Tibial artery (tissue), 4 donors: Measurements from ENCODE around the gene ZCCHC7.
"Not testable (repeated sequence)": the region's sequence is repeated elsewhere in the genome, so short reads cannot be mapped to it uniquely, and the experiment has no call there.

ENCODE experiments used
- DNase-seq, 2 donors: peaks; one replicate each; pipeline ENCODE4 v3.0.0-alpha.2; 2019
- H3K27ac ChIP-seq, 2 donors: fragments of 200-600 bp; sonication (generic) in 1 of 2; 1 replicate in 1 of 2; 2 replicates in 1 of 2; pipeline ENCODE4 v1.5.1; 2018 to 2019; ENCODE audit warnings: mild to moderate bottlenecking in 1 of 2
- H3K27me3 ChIP-seq, 2 donors: fragments of 200-600 bp; sonication (generic) in 1 of 2; one replicate each; pipeline versions ENCODE4 v1.5.1 to v1.6.0; 2016 to 2019
- H3K36me3 ChIP-seq, 3 donors: fragments of 200-600 bp; sonication (generic) in 2 of 3; one replicate each; pipeline ENCODE4 v1.5.1; 2016 to 2019; ENCODE audit warnings: mild to moderate bottlenecking in 2 of 3
- H3K4me1 ChIP-seq, 4 donors: fragments of 200-600 bp; sonication (generic) in 2 of 4; 1 replicate in 3 of 4; 2 replicates in 1 of 4; pipeline ENCODE4 v1.5.1; 2016 to 2019
- H3K4me3 ChIP-seq, 2 donors: fragments of 200-600 bp; sonication (generic) in 1 of 2; 1 replicate in 1 of 2; 2 replicates in 1 of 2; pipeline ENCODE4 v1.5.1; 2018 to 2019; ENCODE audit warnings: mild to moderate bottlenecking in 2 of 2
- H3K9me3 ChIP-seq, 3 donors: fragments of 200-600 bp; sonication (generic) in 1 of 3; one replicate each; pipeline ENCODE4 v1.5.1; 2016 to 2019
- intact Hi-C: fragments of 100-400 bp; cut with DNase I; formaldehyde crosslinking; loops from one replicate; pipeline ENCODE4 v1.15.0; 2023; ENCODE audit warnings: low total_unique reads
- TF ChIP-seq, protein P1 (sequence below), 2 experiments: fragments of 200-600 bp in 1 of 2; fragments of 450-650 bp in 1 of 2; IDR thresholded peaks; one replicate each; pipeline ENCODE4 v1.5.1; 2017 to 2019; ENCODE audit warnings: antibody characterized with exemption in 2 of 2, mild to moderate bottlenecking in 1 of 2, moderate library complexity in 1 of 2

ZCCHC7 gene

DNA sequence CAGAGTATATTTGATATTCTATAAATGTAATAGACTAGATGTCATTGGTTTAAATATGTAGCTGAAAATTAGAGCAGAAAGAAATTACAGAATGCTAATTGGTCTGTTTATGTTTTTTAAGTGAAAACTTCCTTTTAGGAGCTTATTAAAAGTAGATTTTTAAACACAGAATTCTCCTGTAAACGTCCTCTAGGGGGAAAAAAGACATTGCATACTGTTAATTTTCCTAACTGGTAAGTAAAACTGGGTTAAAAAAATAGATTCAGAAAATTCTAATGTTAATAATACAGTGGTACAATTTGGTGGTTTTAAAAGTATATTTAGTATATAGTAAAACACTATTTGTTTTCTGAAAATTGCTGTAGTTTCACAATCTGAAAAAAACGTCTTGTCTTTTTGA, 59.8 kb downstream of the ZCCHC7 start:
- DNase-seq = no peak
- Histone ChIP-seq H3K4me3 (no peak overlapping the region), H3K27me3 (no peaks in the 10 kb centered on the region), H3K9me3 (no peaks in the 10 kb centered on the region), H3K27ac (no peak overlapping the region), H3K36me3 (no peaks in the 10 kb centered on the region), H3K4me1 (peaks cover 0 to 4% (median 0%) of the 10 kb centered on the region in 4 donors)
- intact Hi-C loops = no loop called here
- TF ChIP-seq, protein P1, sequence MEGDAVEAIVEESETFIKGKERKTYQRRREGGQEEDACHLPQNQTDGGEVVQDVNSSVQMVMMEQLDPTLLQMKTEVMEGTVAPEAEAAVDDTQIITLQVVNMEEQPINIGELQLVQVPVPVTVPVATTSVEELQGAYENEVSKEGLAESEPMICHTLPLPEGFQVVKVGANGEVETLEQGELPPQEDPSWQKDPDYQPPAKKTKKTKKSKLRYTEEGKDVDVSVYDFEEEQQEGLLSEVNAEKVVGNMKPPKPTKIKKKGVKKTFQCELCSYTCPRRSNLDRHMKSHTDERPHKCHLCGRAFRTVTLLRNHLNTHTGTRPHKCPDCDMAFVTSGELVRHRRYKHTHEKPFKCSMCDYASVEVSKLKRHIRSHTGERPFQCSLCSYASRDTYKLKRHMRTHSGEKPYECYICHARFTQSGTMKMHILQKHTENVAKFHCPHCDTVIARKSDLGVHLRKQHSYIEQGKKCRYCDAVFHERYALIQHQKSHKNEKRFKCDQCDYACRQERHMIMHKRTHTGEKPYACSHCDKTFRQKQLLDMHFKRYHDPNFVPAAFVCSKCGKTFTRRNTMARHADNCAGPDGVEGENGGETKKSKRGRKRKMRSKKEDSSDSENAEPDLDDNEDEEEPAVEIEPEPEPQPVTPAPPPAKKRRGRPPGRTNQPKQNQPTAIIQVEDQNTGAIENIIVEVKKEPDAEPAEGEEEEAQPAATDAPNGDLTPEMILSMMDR (IDR thresholded peaks at IDR 0.05) = no peak

DNA sequence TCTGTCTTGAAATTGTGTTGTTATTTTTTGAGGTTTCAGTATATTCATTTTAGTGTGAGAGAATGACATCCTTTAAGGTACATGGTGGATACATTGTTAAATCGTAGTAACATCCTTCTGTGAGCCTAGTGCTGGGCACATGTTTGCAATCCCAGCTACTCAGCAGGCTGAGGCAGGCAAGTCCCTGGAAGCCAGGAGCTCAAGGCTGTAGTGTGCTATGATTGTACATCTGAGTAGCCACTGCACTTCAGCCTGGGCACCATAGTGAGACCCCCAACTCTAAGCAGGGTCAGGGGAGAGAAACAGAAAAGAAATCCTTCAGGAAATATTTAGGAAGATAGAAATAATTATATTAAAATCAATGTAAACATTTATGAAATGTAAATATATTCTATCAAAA, 62.3 kb downstream of the ZCCHC7 start:
- no peaks in the 10 kb centered on the region for H3K9me3 ChIP-seq
- TF ChIP-seq, protein P1 (IDR thresholded peaks at IDR 0.05) = no peak
- intact Hi-C loops = no loop called here

DNA sequence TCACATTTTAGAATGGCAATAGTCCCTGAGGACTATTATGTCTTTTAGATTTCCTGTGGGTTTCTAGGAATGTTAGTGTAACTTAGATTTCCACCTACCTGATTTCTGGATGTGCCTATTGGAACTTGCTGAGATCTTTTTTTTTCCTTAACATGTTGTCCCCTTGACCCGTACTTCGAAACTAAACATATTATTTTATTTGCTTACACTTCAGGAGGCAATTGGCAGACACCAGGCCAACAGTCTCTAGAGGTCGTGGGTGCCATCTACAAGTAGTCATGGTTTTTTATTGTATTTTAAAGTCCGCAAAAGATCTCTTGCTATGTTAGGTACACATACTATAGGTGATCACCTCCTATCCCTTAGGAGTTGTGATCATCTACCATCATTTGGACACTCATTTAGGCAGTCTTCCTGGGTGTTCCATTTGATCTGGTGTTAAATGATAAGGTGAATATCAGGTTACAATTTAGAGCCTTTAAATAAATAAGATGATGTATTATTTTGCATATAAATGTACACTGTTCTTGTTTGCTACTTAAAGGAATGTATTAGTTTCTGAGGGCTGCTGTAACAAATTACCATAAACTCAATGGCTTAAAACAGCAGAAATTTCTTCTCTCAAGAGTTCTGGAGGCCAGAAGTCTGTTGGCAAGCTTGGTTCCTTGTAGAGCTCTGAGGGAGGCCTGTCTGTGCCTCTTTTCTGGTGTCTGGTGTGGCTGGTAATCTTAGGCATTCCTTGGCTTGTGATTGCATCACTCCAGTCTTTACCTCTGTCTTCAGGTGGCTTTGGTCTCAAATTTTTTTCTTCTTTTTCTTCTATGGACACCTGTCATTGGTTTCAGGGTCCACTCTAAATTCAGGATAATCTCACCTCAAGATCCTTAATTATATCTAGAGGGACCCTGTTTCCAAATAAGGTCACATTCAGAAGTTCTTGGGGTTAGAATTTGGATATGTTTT, 64.8 kb downstream of the ZCCHC7 start:
- TF ChIP-seq, protein P1 (IDR thresholded peaks at IDR 0.05) = no peak

More for the DNA sequence above, 62.3 kb downstream of the ZCCHC7 start:
- Histone ChIP-seq H3K36me3 (no peaks in the 10 kb centered on the region), H3K4me3 (no peak overlapping the region), H3K4me1 (peaks cover 0 to 4% (median 0%) of the 10 kb centered on the region in 4 donors), H3K27ac (no peak overlapping the region), H3K27me3 (no peaks in the 10 kb centered on the region)
- DNase-seq = no peak

DNA sequence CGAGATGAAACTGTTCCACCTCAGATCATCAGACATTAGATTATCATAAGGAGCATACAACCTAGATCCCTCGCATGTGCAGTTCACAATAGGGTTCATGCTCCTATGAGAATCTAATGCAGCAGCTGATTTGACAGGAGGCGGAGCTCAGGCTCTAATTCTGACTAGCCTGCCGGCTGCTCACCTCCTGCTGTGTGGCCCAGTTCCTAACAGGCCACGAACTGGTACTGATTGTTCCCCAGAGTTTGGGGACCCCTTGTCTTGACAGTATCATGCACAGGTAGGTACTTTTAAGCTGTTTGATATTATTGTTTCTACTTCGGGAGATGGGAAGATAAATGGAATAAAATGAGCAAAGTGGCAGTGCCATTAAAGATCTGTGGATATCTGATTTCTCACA, 66.9 kb downstream of the ZCCHC7 start:
- Histone ChIP-seq H3K27me3 (no peaks in the 10 kb centered on the region), H3K36me3 (peaks cover 0 to 16% (median 14%) of the 10 kb centered on the region in 3 donors), H3K4me3 (no peak overlapping the region), H3K27ac (no peak overlapping the region), H3K9me3 (no peaks in the 10 kb centered on the region), H3K4me1 (peaks cover 0 to 4% (median 0%) of the 10 kb centered on the region in 4 donors)
- no peak for DNase-seq
- intact Hi-C loops = no loop called here
- TF ChIP-seq, protein P1 (IDR thresholded peaks at IDR 0.05) = no peak

More for the DNA sequence above, 64.8 kb downstream of the ZCCHC7 start:
- DNase-seq = no peak
- peaks cover 0 to 10% (median 8%) of the 10 kb centered on the region in 3 donors for H3K36me3 ChIP-seq
- H3K9me3 ChIP-seq = no peaks in the 10 kb centered on the region
- no peak overlapping the region for H3K27ac ChIP-seq
- intact Hi-C loops = no loop called here
- no peaks in the 10 kb centered on the region for H3K27me3 ChIP-seq
- peaks cover 0 to 4% (median 0%) of the 10 kb centered on the region in 4 donors for H3K4me1 ChIP-seq
- H3K4me3 ChIP-seq = no peak overlapping the region

DNA sequence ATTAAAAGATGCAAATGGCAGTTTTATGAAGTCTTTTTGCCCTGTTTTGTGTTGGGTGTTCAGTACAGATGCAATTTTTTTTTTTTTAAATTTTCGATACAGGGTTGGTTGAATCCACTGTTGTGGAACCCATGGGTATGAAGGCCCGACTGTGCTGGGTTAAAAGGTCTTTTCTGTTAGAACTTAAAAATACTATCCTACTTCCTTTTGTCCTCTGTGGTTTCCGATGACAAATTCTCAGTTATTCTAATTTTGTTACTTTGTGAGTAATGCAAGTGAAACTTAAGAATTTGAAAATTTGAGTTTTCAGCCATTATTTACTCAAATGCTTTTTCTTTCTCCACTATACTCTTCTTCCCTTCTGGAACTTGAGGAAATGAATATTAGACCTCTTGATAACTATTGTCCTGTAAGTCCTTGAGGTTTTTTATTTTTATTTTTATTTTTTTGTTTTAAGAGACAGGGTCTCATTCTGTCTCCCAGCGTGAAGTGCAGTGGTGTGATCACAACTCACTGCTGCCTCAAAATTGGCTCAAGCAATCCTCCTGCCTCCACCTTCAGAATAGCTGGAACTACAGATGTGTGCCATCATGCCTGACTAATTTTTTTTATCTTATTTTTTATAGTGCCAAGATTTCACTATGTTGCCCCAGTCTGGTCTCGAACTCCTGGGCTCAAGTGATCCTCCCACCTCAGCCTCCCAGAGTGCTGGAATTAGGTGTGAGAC, 67.5 kb downstream of the ZCCHC7 start:
- Histone ChIP-seq H3K9me3 (no peaks in the 10 kb centered on the region), H3K4me1 (peaks cover 0 to 4% (median 0%) of the 10 kb centered on the region in 4 donors), H3K36me3 (peaks cover 0 to 16% (median 14%) of the 10 kb centered on the region in 3 donors), H3K27ac (no peak overlapping the region), H3K27me3 (no peaks in the 10 kb centered on the region), H3K4me3 (no peak overlapping the region)
- TF ChIP-seq, protein P1 (IDR thresholded peaks at IDR 0.05) = no peak
- DNase-seq = no peak
- intact Hi-C loops = no loop called here

DNA sequence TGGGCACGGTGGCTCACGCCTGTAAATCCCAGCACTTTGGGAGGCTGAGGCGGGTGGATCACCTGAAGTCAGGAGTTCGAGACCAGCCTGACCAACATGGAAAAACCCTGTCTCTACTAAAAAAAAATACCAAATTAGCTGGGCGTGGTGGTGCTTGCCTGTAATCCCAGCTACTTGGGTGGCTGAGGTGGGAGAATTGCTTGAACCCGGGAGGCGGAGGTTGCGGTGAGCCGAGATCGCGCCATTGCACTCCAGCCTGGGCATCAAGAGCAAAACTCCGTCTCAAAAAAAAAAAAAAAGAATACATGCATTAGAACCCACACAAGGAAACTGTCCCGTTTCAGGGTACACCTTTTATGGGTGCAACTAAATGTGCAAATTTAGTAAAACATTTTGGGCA, 70.4 kb downstream of the ZCCHC7 start:
- H3K9me3 ChIP-seq, H3K27me3 ChIP-seq, H3K4me3 ChIP-seq, intact Hi-C loops, H3K4me1 ChIP-seq, DNase-seq, H3K27ac ChIP-seq: not testable (repeated sequence)
- peaks cover 0 to 16% (median 14%) of the 10 kb centered on the region in 3 donors for H3K36me3 ChIP-seq
